ENCODE measurements around the gene ETFA.

- TF ChIP-seq, protein P1, sequence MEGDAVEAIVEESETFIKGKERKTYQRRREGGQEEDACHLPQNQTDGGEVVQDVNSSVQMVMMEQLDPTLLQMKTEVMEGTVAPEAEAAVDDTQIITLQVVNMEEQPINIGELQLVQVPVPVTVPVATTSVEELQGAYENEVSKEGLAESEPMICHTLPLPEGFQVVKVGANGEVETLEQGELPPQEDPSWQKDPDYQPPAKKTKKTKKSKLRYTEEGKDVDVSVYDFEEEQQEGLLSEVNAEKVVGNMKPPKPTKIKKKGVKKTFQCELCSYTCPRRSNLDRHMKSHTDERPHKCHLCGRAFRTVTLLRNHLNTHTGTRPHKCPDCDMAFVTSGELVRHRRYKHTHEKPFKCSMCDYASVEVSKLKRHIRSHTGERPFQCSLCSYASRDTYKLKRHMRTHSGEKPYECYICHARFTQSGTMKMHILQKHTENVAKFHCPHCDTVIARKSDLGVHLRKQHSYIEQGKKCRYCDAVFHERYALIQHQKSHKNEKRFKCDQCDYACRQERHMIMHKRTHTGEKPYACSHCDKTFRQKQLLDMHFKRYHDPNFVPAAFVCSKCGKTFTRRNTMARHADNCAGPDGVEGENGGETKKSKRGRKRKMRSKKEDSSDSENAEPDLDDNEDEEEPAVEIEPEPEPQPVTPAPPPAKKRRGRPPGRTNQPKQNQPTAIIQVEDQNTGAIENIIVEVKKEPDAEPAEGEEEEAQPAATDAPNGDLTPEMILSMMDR (IDR thresholded peaks at IDR 0.05): no peak
- TF ChIP-seq POLR2A (IDR thresholded peaks at IDR 0.05): no peak
Observed at GRCh38 chr15:76222159-76222558, 89.1 kb downstream of the ETFA start.
